Neural cell (in vitro differentiated cells): ENCODE results near the gene TMPRSS3. TPM values are rescaled to one million over a fixed set of nuclear protein-coding genes. Genes with fewer than 3 reads are reported as not detected.

Experiments used
- H2AFZ ChIP-seq: fragments of 200-600, 300-800 bp; sonication (generic), shearing (Covaris generic); 2 replicates; pipeline ENCODE4 v1.6.0; 2014; ENCODE audit warnings: low read depth, mild to moderate bottlenecking, antibody characterized with exemption, low read length, moderate library complexity
- H3F3A ChIP-seq: fragments of 200-600 bp; shearing (Covaris generic); 2 replicates; pipeline ENCODE4 v1.6.1; 2016; ENCODE audit warnings: mild to moderate bottlenecking, moderate library complexity, mixed read lengths, antibody characterized with exemption, low read length; ENCODE audit not compliant: insufficient read depth, poor library complexity, severe bottlenecking
- H3K27ac ChIP-seq: fragments of 200-600, 300-800 bp; sonication (generic), shearing (Covaris generic); 2 replicates; pipeline ENCODE4 v1.5.1; 2014; ENCODE audit warnings: mild to moderate bottlenecking, low read length, moderate library complexity
- H3K27me3 ChIP-seq: fragments of 300-800, 200-600 bp; sonication (generic), shearing (Covaris generic); 2 replicates; pipeline ENCODE4 v1.6.0; 2014; ENCODE audit warnings: mild to moderate bottlenecking, low read depth, low read length, moderate library complexity; ENCODE audit not compliant: insufficient read depth
- H3K36me3 ChIP-seq: fragments of 300-800, 200-600 bp; sonication (generic), shearing (Covaris generic); 2 replicates; pipeline ENCODE4 v1.5.1; 2014; ENCODE audit warnings: mild to moderate bottlenecking, antibody characterized with exemption, low read length, moderate library complexity; ENCODE audit not compliant: insufficient read depth
- H3K4me2 ChIP-seq: fragments of 300-800, 200-600 bp; sonication (generic), shearing (Covaris generic); 2 replicates; pipeline ENCODE4 v1.6.0; 2014; ENCODE audit warnings: mild to moderate bottlenecking, low read length
- H3K4me3 ChIP-seq: fragments of 300-800, 200-600 bp; sonication (generic), shearing (Covaris generic); 2 replicates; pipeline ENCODE4 v1.5.1; 2014; ENCODE audit warnings: mild to moderate bottlenecking, low read length, moderate library complexity
- H3K79me2 ChIP-seq: fragments of 200-600 bp; shearing (Covaris generic); replicated peaks from 2 replicates; pipeline ENCODE4 v1.6.0; 2014; ENCODE audit warnings: mild to moderate bottlenecking, low read length, moderate library complexity; ENCODE audit not compliant: insufficient read depth
- H3K9ac ChIP-seq: fragments of 300-800, 200-600 bp; sonication (generic), shearing (Covaris generic); 2 replicates; pipeline ENCODE4 v1.6.1; 2016; ENCODE audit warnings: mild to moderate bottlenecking, low read length, mixed read lengths
- H3K9me2 ChIP-seq: fragments of 200-600 bp; shearing (Covaris generic); 2 replicates; pipeline ENCODE4 v1.6.1; 2016; ENCODE audit warnings: mild to moderate bottlenecking, low read length, mixed read lengths; ENCODE audit not compliant: insufficient read depth
- H3K9me3 ChIP-seq: fragments of 200-600, 300-800 bp; sonication (generic), shearing (Covaris generic); 2 replicates; pipeline ENCODE4 v1.6.1; 2016; ENCODE audit warnings: mild to moderate bottlenecking, mixed run types, low read length, moderate library complexity, mixed read lengths
- H4K20me1 ChIP-seq: fragments of 200-600 bp; shearing (Covaris generic); 2 replicates; pipeline ENCODE4 v1.6.1; 2016; ENCODE audit warnings: mild to moderate bottlenecking, mixed run types; ENCODE audit not compliant: insufficient read depth
- CTCF ChIP-seq: fragments of 450-650 bp; IDR thresholded peaks from 2 replicates; pipeline ENCODE4 v1.5.1; 2014; ENCODE audit warnings: antibody characterized with exemption, mild to moderate bottlenecking, moderate library complexity; ENCODE audit not compliant: poor library complexity, severe bottlenecking
- EP300 ChIP-seq: fragments of 450-650 bp; conservative IDR thresholded peaks from 2 replicates; pipeline ENCODE4 v1.6.1; 2014; ENCODE audit warnings: antibody characterized with exemption, mild to moderate bottlenecking, moderate library complexity; ENCODE audit not compliant: poor library complexity, severe bottlenecking
- EZH2 ChIP-seq: fragments of 200-600, 300-800 bp; shearing (Covaris generic), sonication (generic); IDR thresholded peaks from 2 replicates; pipeline ENCODE4 v1.6.1; 2014; ENCODE audit warnings: antibody characterized with exemption, low read length, borderline replicate concordance, mild to moderate bottlenecking; ENCODE audit not compliant: insufficient read depth, poor library complexity, severe bottlenecking
- MXI1 ChIP-seq: fragments of 450-650 bp; conservative IDR thresholded peaks from 2 replicates; pipeline ENCODE4 v1.6.1; 2014; ENCODE audit warnings: antibody characterized with exemption, mild to moderate bottlenecking; ENCODE audit not compliant: poor library complexity, severe bottlenecking
- POLR2AphosphoS5 ChIP-seq: IDR thresholded peaks from 2 replicates; pipeline ENCODE4 v1.6.1; 2012
- RAD21 ChIP-seq: fragments of 450-650 bp; conservative IDR thresholded peaks from 2 replicates; pipeline ENCODE4 v1.6.1; 2014; ENCODE audit warnings: antibody characterized with exemption, mild to moderate bottlenecking, moderate library complexity
- REST ChIP-seq: IDR thresholded peaks from 2 replicates; pipeline ENCODE4 v1.6.1; 2012; ENCODE audit warnings: borderline replicate concordance
- SMC3 ChIP-seq: fragments of 450-650 bp; conservative IDR thresholded peaks from 2 replicates; pipeline ENCODE4 v1.6.1; 2014; ENCODE audit warnings: antibody characterized with exemption, mild to moderate bottlenecking, moderate library complexity; ENCODE audit not compliant: poor library complexity
- TAF1 ChIP-seq: IDR thresholded peaks from 2 replicates; pipeline ENCODE4 v1.6.1; 2012; ENCODE audit warnings: low read depth
- polyA plus RNA-seq: library from polyadenylated mRNA; depleted of rRNA; stranded (reverse); fragments of >200 nt; gene quantifications from 2 replicates; pipeline ENCODE4 v1.2.3, GENCODE V29; 2014

The TMPRSS3 gene
- polyA plus RNA-seq, 1 donor from 2014 or later = 0.12 TPM

DNA sequence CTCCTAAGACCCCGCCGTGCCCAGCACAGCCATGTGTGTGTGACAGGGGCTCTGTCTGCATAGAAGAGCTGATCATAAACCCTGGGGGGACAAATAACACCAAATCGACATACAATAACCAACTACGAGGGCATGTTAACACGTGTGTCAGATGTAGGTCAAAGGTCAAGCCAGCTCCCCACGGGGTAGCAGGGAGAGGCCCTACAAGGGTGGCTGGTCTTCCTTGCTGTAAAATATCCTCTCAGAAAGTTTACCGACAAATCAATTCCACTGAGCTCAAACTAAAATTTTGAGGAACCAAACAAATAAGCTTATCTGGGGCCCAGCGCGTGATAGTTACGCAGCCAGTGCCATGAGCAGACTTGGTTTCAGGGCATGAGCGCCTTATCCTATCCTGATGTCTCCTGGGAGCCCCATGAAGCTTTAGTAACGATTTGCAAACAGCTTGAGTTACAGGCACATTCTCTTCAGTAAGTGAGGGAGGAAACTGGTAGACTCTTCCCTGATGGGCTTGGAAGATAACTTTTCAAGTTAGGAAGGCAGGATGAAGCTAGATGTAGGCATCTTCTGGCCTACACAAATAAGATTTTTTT lies 2.7 kb upstream of the TMPRSS3 start:
- no peak overlapping the region for H3K27ac ChIP-seq
- H3K4me3 ChIP-seq = no peak overlapping the region
- no peak for TF ChIP-seq RAD21
- no peak for TF ChIP-seq EP300
- TF ChIP-seq EZH2 = no peak
- no peak for TF ChIP-seq SMC3
- TF ChIP-seq MXI1 = no peak
- H3F3A ChIP-seq = no peaks in the 10 kb centered on the region
- no peaks in the 10 kb centered on the region for H3K9me2 ChIP-seq
- H4K20me1 ChIP-seq = no peaks in the 10 kb centered on the region
- no peaks in the 10 kb centered on the region for H3K27me3 ChIP-seq
- H3K4me2 ChIP-seq = no peak overlapping the region
- H3K9me3 ChIP-seq = no peaks in the 10 kb centered on the region
- H3K36me3 ChIP-seq = no peaks in the 10 kb centered on the region
- H3K9ac ChIP-seq = no peak overlapping the region
- H3K79me2 ChIP-seq = no peaks in the 10 kb centered on the region
- H2AFZ ChIP-seq = no peak overlapping the region

DNA sequence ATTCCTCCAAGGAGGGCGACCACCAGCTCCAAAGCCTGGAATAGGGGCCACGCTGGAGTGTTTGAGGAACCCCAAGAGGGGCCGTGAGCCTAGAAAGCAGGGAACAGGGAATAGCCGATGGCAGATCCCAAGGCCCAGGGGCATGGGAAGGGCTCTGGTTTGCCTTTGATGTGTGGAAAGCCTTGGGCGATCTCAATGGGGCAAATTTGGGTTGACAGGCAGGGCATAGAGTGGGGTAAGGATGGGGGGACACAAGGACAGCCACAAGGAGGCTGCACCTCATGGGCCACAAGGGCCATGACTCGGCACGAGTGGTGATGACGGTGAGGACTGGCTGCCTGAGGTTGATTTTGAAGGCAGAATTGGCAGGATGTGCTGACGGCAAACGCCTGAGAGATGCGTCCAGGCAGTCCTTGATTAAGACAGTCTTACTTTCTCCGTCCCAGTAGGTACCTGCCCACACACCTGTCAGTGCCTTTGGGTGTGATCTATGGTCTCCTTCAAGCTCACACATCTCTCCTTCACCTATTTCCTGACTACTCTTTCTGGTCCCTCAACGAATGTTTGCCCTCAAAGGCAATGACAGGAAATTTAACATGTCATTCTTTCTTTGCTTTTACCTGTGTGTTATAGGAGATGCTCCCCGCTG lies 2.0 kb upstream of the TMPRSS3 start:
- no peaks in the 10 kb centered on the region for H4K20me1 ChIP-seq
- TF ChIP-seq RAD21 (no peak), CTCF (no peak), REST (no peak), SMC3 (no peak), MXI1 (no peak), EZH2 (no peak), POLR2AphosphoS5 (no peak), EP300 (no peak), TAF1 (no peak)
- H3K9me2 ChIP-seq = no peaks in the 10 kb centered on the region
- H3K36me3 ChIP-seq = no peaks in the 10 kb centered on the region
- no peaks in the 10 kb centered on the region for H3K9me3 ChIP-seq
- H3K4me3 ChIP-seq = no peak overlapping the region
- H3K79me2 ChIP-seq = no peaks in the 10 kb centered on the region
- no peak overlapping the region for H2AFZ ChIP-seq
- H3K27me3 ChIP-seq = no peaks in the 10 kb centered on the region
- H3K27ac ChIP-seq = no peak overlapping the region
- no peak overlapping the region for H3K9ac ChIP-seq
- no peak overlapping the region for H3K4me2 ChIP-seq
- H3F3A ChIP-seq = no peaks in the 10 kb centered on the region
